Gastrocnemius medialis (tissue), 4 donors: Measurements from ENCODE around the gene ABI3BP.

Experiments used
- CTCF ChIP-seq, 5 experiments: fragments of 450-650 bp in 3 of 5; fragments of 200-600 bp in 2 of 5; sonication (generic) in 2 of 5; IDR thresholded peaks in 4 of 5; conservative IDR thresholded peaks in 1 of 5; 1 replicate in 4 of 5; 2 replicates in 1 of 5; pipeline ENCODE4 v1.5.1; 2016 to 2019; ENCODE audit warnings: antibody characterized with exemption in 5 of 5, mild to moderate bottlenecking in 3 of 5, moderate library complexity in 3 of 5
- POLR2A ChIP-seq, 2 donors: fragments of 450-650 bp; IDR thresholded peaks; one replicate each; pipeline ENCODE4 v1.6.1; 2017; ENCODE audit warnings: antibody characterized with exemption in 2 of 2, mild to moderate bottlenecking in 2 of 2, moderate library complexity in 2 of 2

DNA sequence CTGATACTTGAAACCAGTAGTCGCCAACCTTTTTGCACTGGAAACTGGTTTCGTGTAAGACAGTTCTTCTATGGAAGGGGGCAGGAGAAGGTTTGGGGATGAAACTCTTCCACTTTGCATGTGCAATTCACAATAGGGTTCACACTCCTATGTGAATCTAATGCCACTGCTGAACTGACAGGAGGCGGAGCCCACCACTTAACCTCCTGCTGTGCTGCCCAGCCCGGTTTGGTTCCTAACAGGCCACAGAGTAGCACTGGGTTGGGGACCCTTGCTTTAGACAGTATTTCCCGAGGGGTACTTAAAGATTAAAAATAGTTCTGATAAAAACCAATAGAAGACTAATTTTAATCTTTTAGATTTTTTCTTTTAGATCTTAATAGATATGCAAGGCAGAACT is 272.8 kb downstream of the ABI3BP start:
- TF ChIP-seq POLR2A (IDR thresholded peaks at IDR 0.05) (no peak), CTCF (IDR thresholded peaks at IDR 0.05 in 4 of 5, conservative IDR thresholded peaks at IDR 0.05 in 1 of 5) (no peak)
